Duodenal mucosa (tissue), 2 donors: ENCODE results near the gene TBX2.
"Not testable (repeated sequence)": the region's sequence is repeated elsewhere in the genome, so short reads cannot be mapped to it uniquely, and the experiment has no call there.

ENCODE experiments used
- H3K27ac ChIP-seq: one replicate; pipeline ENCODE4 v1.7.0; 2013; ENCODE audit warnings: low read depth, low read length
- H3K27me3 ChIP-seq, 2 donors: one replicate each; pipeline ENCODE4 v1.7.0; 2013; ENCODE audit warnings: low read length in 2 of 2, control low read depth in 1 of 2; ENCODE audit not compliant: insufficient read depth in 2 of 2, control insufficient read depth in 1 of 2
- H3K36me3 ChIP-seq, 2 donors: one replicate each; pipeline ENCODE4 v1.7.0; 2013; ENCODE audit warnings: low read length in 2 of 2, control low read depth in 1 of 2; ENCODE audit not compliant: insufficient read depth in 2 of 2, control insufficient read depth in 1 of 2
- H3K4me1 ChIP-seq, 2 donors: one replicate each; pipeline ENCODE4 v1.7.0; 2013; ENCODE audit warnings: low read length in 2 of 2, control low read depth in 1 of 2; ENCODE audit not compliant: insufficient read depth in 2 of 2, control insufficient read depth in 1 of 2
- H3K4me3 ChIP-seq, 2 donors: one replicate each; pipeline ENCODE4 v1.7.0; 2013; ENCODE audit warnings: low read length in 2 of 2, low read depth in 1 of 2
- H3K9ac ChIP-seq, 2 donors: one replicate each; pipeline ENCODE4 v1.7.0; 2013; ENCODE audit warnings: low read length in 2 of 2, low read depth in 1 of 2
- H3K9me3 ChIP-seq, 2 donors: one replicate each; pipeline ENCODE4 v1.7.0; 2013; ENCODE audit warnings: low read length in 2 of 2, control low read depth in 1 of 2; ENCODE audit not compliant: control insufficient read depth in 1 of 2

Gene TBX2

GRCh38 chr17:61448042-61448441, 48.4 kb downstream of the TBX2 start:
- peaks cover 44 to 49% of the 10 kb centered on the region in 2 donors for H3K27me3 ChIP-seq
- H3K4me3 ChIP-seq: no peak overlapping the region

GRCh38 chr17:61449140-61449539, 49.5 kb downstream of the TBX2 start:
- not testable (repeated sequence) for H3K9me3 ChIP-seq, H3K4me3 ChIP-seq, H3K27ac ChIP-seq, H3K4me1 ChIP-seq, H3K36me3 ChIP-seq, H3K9ac ChIP-seq
- peaks cover 50 to 59% of the 10 kb centered on the region in 2 donors for H3K27me3 ChIP-seq

More at GRCh38 chr17:61448042-61448441, 48.4 kb downstream of the TBX2 start:
- H3K4me1 ChIP-seq: peaks cover 0 to 8% of the 10 kb centered on the region in 2 donors
- no peak overlapping the region for H3K27ac ChIP-seq
- no peaks in the 10 kb centered on the region for H3K36me3 ChIP-seq
- H3K9me3 ChIP-seq: no peaks in the 10 kb centered on the region
- H3K9ac ChIP-seq: no peak overlapping the region

- no peak overlapping the region for H3K27ac ChIP-seq
- peaks cover 55 to 68% of the 10 kb centered on the region in 2 donors for H3K27me3 ChIP-seq
- no peaks in the 10 kb centered on the region for H3K9me3 ChIP-seq
- H3K36me3 ChIP-seq: no peaks in the 10 kb centered on the region
- no peak overlapping the region for H3K4me3 ChIP-seq
- H3K4me1 ChIP-seq: peaks cover 0 to 8% of the 10 kb centered on the region in 2 donors
- no peak overlapping the region for H3K9ac ChIP-seq
Measured at GRCh38 chr17:61449707-61450640, 50.3 kb downstream of the TBX2 start.

GRCh38 chr17:61450641-61451537, 51.2 kb downstream of the TBX2 start:
- no peak overlapping the region for H3K9ac ChIP-seq
- no peaks in the 10 kb centered on the region for H3K9me3 ChIP-seq
- H3K4me1 ChIP-seq: peaks cover 0 to 8% of the 10 kb centered on the region in 2 donors
- no peak overlapping the region for H3K4me3 ChIP-seq
- no peak overlapping the region for H3K27ac ChIP-seq
- peaks cover 63 to 77% of the 10 kb centered on the region in 2 donors for H3K27me3 ChIP-seq
- no peaks in the 10 kb centered on the region for H3K36me3 ChIP-seq

GRCh38 chr17:61451538-61452300, 52.1 kb downstream of the TBX2 start:
- Histone ChIP-seq H3K9ac (no peak overlapping the region), H3K4me3 (no peak overlapping the region), H3K36me3 (no peaks in the 10 kb centered on the region), H3K4me1 (peaks cover 0 to 8% of the 10 kb centered on the region in 2 donors), H3K27ac (no peak overlapping the region), H3K9me3 (no peaks in the 10 kb centered on the region), H3K27me3 (peaks cover 71 to 85% of the 10 kb centered on the region in 2 donors)

GRCh38 chr17:61452301-61453290, 53.0 kb downstream of the TBX2 start, which contains the start of gene TBX4:
TSS of gene TBX4 (plus strand) at chr17:61452422. CDS start at chr17:61456491, 4,069 bp downstream.
- Histone ChIP-seq H3K9ac (no peak within 1 kb of the TSS), H3K27ac (no peak within 1 kb of the TSS), H3K27me3 (peaks cover 80 to 91% of the 10 kb centered on the region in 2 donors), H3K9me3 (no peaks in the 10 kb centered on the region), H3K4me3 (peak within 1 kb of the TSS; percentile 8 to 36), H3K4me1 (peaks cover 0 to 8% of the 10 kb centered on the region in 2 donors), H3K36me3 (no peaks in the 10 kb centered on the region)

- H3K27me3 ChIP-seq: peaks cover 83 to 92% of the 10 kb centered on the region in 2 donors
Measured at GRCh38 chr17:61453566-61454380, 54.1 kb downstream of the TBX2 start.

GRCh38 chr17:61454381-61455323, 55.0 kb downstream of the TBX2 start:
- Histone ChIP-seq H3K27me3 (peaks cover 91 to 99% of the 10 kb centered on the region in 2 donors), H3K9ac (no peak overlapping the region), H3K9me3 (no peaks in the 10 kb centered on the region), H3K4me3 (peak overlapping the region in 1 of 2 donors; percentile 8), H3K27ac (no peak overlapping the region), H3K4me1 (peaks cover 0 to 8% of the 10 kb centered on the region in 2 donors), H3K36me3 (no peaks in the 10 kb centered on the region)

More at GRCh38 chr17:61453566-61454380, 54.1 kb downstream of the TBX2 start:
- H3K27ac ChIP-seq: no peak overlapping the region
- H3K4me1 ChIP-seq: peaks cover 0 to 8% of the 10 kb centered on the region in 2 donors
- no peak overlapping the region for H3K9ac ChIP-seq
- no peak overlapping the region for H3K4me3 ChIP-seq
- no peaks in the 10 kb centered on the region for H3K36me3 ChIP-seq
- no peaks in the 10 kb centered on the region for H3K9me3 ChIP-seq
